GM04503 (cell line): Measurements from ENCODE around the gene IL1R1.

Experiments used
- DNase-seq: peaks from one replicate; pipeline ENCODE4 v3.0.0-alpha.2; 2012; ENCODE audit warnings: low read depth

Gene IL1R1

GRCh38 chr2:102138331-102138730, 4.2 kb upstream of the IL1R1 start:
- no peak for DNase-seq

- DNase-seq: no peak
Observed at GRCh38 chr2:102139851-102140250, 2.7 kb upstream of the IL1R1 start.

- DNase-seq: no peak
Observed at GRCh38 chr2:102140377-102140776, 2.2 kb upstream of the IL1R1 start.

DNA sequence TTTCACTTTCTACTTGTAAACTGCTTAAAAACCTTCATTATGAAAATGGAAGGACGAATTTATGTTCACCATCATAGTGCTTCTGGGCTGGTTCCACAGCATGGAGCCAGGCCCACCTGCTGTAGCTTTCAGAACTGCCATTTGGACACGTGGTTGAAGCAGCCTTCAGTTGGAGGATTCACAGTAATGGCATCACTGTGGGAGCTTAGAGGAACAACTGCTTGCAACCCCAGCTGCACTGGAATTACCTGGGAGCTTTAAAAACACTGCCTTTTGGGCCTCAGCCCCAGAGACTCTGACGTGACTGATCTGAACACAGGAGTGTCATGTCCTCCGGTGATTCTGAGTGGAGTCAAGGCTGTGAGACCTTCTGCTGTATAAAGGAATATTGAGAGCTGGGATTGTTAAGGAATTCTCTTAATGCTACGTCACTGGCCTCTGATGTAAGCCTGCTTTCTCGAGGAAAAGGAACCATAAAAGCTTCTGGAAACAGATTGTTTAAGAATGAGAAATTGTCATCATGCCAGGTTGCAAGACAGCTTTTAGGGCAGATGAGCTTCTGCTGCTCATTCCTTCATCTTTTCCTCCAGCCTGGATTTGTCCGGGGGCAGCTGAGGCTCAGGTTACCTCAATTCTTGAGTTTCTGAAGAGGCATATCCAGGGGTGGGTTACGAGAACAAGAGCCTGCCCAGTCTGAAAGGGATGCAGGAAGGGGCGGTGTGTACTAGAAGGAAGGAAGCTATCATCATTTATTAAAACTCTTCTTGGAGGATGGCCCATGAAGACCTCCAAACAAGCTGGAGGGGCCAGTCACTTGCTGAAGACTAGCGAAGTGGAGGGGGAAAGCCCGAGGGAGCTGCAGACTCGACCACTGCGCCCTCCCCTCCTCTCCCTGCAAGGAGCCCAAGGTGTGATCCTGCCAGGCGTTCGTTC, 1.3 kb upstream of the IL1R1 start:
- DNase-seq: peak; percentile 88

GRCh38 chr2:102142829-102143449, 393 bp downstream of the IL1R1 start:
- DNase-seq: no peak

DNA sequence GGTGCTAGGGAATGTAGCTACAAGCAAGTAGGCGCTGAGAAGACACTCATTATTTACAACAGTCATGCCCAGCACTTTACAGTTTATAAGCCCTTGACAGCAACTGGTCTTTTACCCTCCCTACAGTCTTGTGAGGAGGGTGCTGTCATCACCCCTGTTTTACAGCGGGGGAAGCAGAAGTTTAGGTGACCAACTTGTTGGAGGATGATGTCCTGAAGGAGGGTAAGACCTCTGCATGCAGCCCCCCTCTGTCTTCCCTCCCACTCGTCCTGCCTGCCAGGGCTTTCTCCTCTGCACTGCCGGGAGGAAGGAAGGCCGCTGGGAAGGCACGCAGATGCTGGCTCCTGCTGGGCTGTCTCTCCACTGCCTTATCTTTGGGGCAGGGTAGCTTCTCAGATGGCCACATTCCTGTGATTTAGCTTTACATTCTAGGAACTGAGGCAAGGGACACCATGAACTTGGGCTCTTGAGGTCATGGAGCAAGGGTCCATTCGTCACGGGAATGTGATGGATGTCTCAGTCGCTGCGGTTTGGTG, 972 bp downstream of the IL1R1 start:
- no peak for DNase-seq

DNA sequence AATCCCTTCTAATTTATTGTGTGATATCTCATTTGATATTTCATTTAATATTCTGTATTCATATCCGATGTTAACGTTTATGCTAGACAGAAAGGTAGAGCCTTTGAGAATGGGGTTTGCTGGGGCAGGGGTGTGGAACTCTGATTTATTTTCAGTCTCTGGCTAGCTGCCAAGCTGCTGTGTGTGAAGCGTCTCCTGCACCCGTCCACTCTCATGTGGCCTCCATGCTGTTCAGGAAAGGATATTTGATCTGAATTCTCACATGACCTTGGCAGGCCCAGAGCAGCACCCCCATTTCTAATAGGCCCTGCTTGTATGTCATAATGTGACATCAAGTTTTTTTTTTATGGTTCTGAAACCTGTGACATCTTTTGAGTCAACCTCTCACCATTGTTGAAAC, 1.6 kb downstream of the IL1R1 start:
- DNase-seq: no peak

GRCh38 chr2:102145107-102145506, 2.6 kb downstream of the IL1R1 start:
- DNase-seq: no peak

DNA sequence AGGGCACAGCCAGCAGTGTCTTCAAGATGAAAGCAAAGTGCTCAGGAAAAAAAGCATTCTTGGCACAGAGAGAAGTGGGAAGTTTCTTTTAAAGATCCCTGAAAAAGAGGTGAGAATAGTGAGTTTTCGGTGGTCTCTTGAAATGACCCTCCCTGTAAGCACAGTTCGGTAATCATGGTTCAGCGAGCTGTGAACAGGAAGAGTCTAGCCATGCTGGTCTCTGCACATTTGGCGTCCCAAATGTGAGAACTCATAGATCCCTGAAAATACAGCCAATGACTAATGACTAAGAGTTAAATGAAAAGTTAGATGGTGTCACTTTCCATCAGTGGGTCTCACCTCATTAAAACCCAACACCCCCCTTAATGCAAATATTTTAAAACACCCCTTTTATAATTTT, 3.4 kb downstream of the IL1R1 start:
- DNase-seq: no peak

GRCh38 chr2:102147935-102148334, 5.4 kb downstream of the IL1R1 start:
- DNase-seq: no peak

DNA sequence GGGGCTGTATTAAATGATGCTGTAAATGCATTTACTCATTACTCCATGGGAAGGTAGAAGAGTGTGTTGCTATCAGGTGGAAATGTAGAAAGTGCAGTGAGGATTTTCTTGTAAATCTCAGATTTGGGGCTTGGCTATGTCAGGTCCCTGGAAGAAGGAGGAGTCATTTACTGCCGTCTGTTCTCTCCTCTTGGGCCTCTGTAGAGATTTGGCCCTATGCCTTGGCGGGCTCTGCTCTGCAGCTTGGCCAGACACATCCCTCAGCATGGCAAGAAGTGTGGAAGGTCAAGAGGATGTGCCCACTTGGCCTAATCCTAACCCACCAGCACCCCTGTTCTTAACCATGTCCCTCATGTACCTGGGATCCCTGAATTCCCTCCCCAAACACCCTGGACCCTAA, 6.7 kb downstream of the IL1R1 start:
- DNase-seq: no peak

DNA sequence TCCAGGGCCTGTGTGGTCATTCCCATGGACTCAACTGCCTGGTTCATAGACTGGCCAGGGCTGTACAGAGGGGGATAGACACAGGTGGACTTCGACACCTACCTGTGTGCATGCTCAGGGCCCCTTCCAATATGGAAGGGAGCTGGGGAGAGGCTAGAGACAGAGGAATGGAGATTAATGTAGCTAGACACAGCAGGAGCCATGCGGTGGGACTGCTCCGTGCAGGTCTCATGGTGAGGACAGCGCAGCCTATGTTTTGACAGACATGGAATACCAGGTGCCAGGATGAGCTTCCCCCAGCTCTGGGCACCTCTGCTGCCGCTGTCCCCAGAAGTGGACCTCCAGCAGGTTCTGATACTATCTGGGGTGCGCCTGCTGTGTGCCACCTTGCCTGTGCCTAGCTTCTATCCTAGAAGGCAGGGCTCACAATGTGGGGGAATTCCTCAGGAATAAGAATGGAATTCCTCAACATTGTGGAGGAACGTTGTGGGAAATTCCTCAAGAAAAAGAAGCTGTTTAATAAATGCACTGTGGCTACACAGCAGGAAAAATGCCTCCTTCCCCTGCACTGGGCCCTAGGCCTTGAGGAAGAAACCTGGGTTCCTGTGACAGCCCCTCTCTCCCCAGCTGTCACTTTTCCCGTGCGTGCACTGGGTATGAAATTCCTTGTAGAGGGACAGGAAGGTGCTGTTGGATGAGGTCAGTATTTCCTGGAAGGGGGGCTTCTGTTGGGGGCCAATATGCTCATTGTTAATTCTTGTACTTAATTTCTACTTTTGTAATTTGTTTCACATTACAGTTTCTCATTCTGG, 7.3 kb downstream of the IL1R1 start:
- no peak for DNase-seq

GRCh38 chr2:102154364-102154763, 11.8 kb downstream of the IL1R1 start:
- no peak for DNase-seq

- DNase-seq: no peak
Observed at GRCh38 chr2:102154946-102155702, 12.6 kb downstream of the IL1R1 start.

- DNase-seq: peak; percentile 61
Observed at GRCh38 chr2:102155703-102156515, 13.4 kb downstream of the IL1R1 start.

DNA sequence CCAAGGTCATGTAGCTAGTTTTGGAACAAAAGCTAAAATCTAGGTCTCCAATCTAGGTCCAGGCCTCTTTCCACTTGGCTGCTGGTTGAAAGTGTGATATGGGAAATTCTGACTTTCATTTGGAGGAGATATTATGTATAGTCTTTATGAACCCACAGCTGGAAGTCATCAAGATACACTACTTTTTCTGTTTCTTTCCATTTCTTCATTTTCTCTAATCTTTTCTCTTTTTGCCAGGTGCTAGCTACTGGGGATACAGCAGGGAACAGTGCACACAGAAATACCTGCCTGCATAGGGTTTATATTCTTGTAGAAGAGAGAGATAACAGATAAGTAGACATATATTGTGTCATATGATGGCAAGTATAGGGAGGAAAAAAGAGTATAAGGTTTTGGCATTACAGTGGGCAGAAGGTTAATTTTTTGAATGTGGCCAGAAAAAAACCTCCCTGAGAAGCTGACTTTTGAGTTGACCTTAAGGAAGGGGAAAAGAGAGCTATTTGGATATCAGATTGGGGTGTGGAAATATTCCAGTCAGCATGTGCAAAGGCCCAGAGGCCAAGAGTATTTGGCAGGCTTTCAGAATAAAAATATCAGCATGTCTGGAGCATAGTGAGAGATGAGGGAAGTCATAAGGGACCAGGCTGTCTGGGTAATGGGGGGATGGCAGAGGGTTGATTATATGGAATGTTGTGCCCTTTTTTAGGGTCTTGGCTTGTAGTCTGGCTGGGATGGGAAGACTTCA, 15.6 kb downstream of the IL1R1 start:
- no peak for DNase-seq

DNA sequence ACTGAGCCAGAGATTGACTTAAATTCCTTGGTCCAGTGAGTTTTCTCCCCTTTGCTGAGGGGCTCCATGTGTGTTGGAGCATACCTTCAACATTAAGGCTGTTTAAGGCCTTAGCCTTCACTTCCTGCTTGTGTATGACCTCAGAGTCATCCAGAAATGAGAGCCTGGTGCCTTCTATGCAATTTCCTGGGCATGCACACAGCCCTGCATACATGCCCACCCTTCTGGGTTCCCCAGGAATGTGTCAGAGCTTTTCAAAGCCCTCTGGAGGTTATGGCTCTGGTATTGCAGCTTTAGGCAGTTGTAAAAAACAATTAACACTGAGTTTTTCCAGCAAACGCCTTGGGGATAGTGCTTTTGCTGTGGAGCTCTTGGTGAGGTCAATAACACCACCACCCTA, 16.7 kb downstream of the IL1R1 start:
- DNase-seq: no peak

DNA sequence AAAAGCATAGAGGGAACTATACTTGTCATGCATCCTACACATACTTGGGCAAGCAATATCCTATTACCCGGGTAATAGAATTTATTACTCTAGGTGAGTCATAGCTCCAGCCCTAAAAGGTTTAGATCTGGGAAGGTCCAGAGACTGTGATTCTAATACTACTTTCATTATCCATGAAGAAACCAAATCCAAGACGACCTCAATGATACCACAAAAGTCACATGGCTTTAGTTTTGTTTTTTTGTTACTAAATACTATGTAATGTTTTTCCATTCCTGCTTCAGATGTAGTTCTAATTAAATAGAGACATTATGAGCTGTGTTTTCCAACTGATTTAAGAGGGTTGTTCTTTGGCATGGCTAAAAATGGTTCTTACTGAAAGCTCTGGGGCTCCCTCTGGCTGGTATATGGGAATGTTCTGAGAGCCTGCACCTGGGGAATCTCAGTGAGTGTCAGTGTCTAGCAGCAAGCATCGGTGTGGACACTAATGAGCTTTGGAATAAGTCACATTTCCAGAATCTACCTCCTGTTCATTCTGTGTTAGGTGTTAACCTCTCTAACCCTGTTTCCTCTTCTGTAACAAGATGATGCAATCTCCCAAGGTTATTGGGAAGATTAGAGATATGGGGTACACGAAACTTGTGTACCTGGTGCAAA, 23.8 kb downstream of the IL1R1 start:
- peak; percentile 71 for DNase-seq

GRCh38 chr2:102168026-102168771, 25.7 kb downstream of the IL1R1 start:
- no peak for DNase-seq
